ENCODE data around the gene MATCAP1. TPM values are rescaled to one million over a fixed set of nuclear protein-coding genes. Genes with fewer than 3 reads are reported as not detected.

The MATCAP1 gene
- total and polyA plus RNA-seq, 4 donors, result 18.5 to 41.8 (median 26.0) TPM

GRCh38 chr16:67184995-67185650 lies 1.4 kb upstream of the MATCAP1 start:
- peaks cover 0 to 33% (median 12%) of the 10 kb centered on the region in 5 donors for H3K4me1 ChIP-seq (ENCODE audit: control insufficient read depth in 5 of 5, insufficient read depth in 5 of 5, low read length in 5 of 5)

GRCh38 chr16:67184453-67184994 lies 761 bp upstream of the MATCAP1 start:
- TF ChIP-seq, protein P1, sequence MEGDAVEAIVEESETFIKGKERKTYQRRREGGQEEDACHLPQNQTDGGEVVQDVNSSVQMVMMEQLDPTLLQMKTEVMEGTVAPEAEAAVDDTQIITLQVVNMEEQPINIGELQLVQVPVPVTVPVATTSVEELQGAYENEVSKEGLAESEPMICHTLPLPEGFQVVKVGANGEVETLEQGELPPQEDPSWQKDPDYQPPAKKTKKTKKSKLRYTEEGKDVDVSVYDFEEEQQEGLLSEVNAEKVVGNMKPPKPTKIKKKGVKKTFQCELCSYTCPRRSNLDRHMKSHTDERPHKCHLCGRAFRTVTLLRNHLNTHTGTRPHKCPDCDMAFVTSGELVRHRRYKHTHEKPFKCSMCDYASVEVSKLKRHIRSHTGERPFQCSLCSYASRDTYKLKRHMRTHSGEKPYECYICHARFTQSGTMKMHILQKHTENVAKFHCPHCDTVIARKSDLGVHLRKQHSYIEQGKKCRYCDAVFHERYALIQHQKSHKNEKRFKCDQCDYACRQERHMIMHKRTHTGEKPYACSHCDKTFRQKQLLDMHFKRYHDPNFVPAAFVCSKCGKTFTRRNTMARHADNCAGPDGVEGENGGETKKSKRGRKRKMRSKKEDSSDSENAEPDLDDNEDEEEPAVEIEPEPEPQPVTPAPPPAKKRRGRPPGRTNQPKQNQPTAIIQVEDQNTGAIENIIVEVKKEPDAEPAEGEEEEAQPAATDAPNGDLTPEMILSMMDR (IDR thresholded peaks at IDR 0.05; ENCODE audit: control extremely low read depth, extremely low read depth), result no peak
- no peaks in the 10 kb centered on the region for H3K36me3 ChIP-seq (ENCODE audit: control insufficient read depth in 4 of 4, insufficient read depth in 4 of 4, low read length in 4 of 4)
- ATAC-seq (ENCODE audit: insufficient read depth, low FRiP score), result peak; percentile 22
- peak overlapping the region; percentile 92 to 95 for H3K27ac ChIP-seq (ENCODE audit: low read depth in 1 of 2, low read length in 1 of 2)
- 9 to 19% methylated on average over 39 to 59 of the region's 59 CpGs for WGBS, 2 donors
- H3K9me3 ChIP-seq (ENCODE audit: control insufficient read depth in 4 of 4, insufficient read depth in 3 of 4, low read length in 3 of 4), result no peaks in the 10 kb centered on the region
- H3K4me3 ChIP-seq, result peak overlapping the region; percentile 59
- peaks cover 0 to 33% (median 12%) of the 10 kb centered on the region in 5 donors for H3K4me1 ChIP-seq (ENCODE audit: control insufficient read depth in 5 of 5, insufficient read depth in 5 of 5, low read length in 5 of 5)
- no peak for DNase-seq
- H3K27me3 ChIP-seq (ENCODE audit: control insufficient read depth in 3 of 3, insufficient read depth in 3 of 3, low read length in 2 of 3), result no peaks in the 10 kb centered on the region
- H3K9ac ChIP-seq (ENCODE audit: insufficient read depth in 1 of 2, low read length in 2 of 2), result no peak overlapping the region

More at GRCh38 chr16:67184995-67185650, 1.4 kb upstream of the MATCAP1 start:
- H3K9ac ChIP-seq (ENCODE audit: insufficient read depth in 1 of 2, low read length in 2 of 2), result no peak overlapping the region
- TF ChIP-seq, protein P1 (IDR thresholded peaks at IDR 0.05; ENCODE audit: control extremely low read depth, extremely low read depth), result peak; percentile 56
- no peak overlapping the region for H3K27ac ChIP-seq (ENCODE audit: low read depth in 1 of 2, low read length in 1 of 2)
- no peaks in the 10 kb centered on the region for H3K27me3 ChIP-seq (ENCODE audit: control insufficient read depth in 3 of 3, insufficient read depth in 3 of 3, low read length in 2 of 3)
- no peak overlapping the region for H3K4me3 ChIP-seq
- 19 to 21% methylated on average over 43 of the region's 43 CpGs for WGBS, 2 donors
- no peaks in the 10 kb centered on the region for H3K9me3 ChIP-seq (ENCODE audit: control insufficient read depth in 4 of 4, insufficient read depth in 3 of 4, low read length in 3 of 4)
- DNase-seq (peak; percentile 91 to 93 (median 93)), ATAC-seq (ENCODE audit: insufficient read depth, low FRiP score) (peak; percentile 50)
- H3K36me3 ChIP-seq (ENCODE audit: control insufficient read depth in 4 of 4, insufficient read depth in 4 of 4, low read length in 4 of 4), result no peaks in the 10 kb centered on the region

DNA sequence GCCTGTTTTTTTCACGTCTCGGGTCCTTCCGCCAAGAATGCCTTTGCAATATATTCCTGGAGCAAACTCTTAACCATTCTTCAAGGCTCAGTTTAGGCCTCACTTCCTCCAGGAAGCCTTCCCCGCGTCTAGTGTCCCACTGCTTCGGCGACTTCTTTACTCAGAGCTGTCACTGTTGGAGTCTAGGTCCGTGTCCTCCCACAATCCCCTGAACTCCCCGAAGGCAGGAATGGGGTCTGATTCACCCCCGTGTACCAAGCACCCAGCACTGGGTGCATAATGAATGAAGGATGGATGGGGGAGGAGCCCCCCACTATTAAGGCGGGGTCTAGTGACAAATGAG lies 508 bp downstream of the MATCAP1 start:
- no peak for ATAC-seq (ENCODE audit: insufficient read depth, low FRiP score)
- H3K9ac ChIP-seq (ENCODE audit: insufficient read depth in 1 of 2, low read length in 2 of 2), result peak overlapping the region in 1 of 2 donors; percentile 59

More for the DNA sequence above, 508 bp downstream of the MATCAP1 start:
- no peak for DNase-seq
- Histone ChIP-seq H3K27me3 (ENCODE audit: control insufficient read depth in 3 of 3, insufficient read depth in 3 of 3, low read length in 2 of 3) (no peaks in the 10 kb centered on the region), H3K27ac (ENCODE audit: low read depth in 1 of 2, low read length in 1 of 2) (peak overlapping the region in 1 of 2 donors; percentile 61), H3K36me3 (ENCODE audit: control insufficient read depth in 4 of 4, insufficient read depth in 4 of 4, low read length in 4 of 4) (no peaks in the 10 kb centered on the region), H3K4me1 (ENCODE audit: control insufficient read depth in 5 of 5, insufficient read depth in 5 of 5, low read length in 5 of 5) (peaks cover 0 to 41% (median 12%) of the 10 kb centered on the region in 5 donors), H3K4me3 (no peak overlapping the region), H3K9me3 (ENCODE audit: control insufficient read depth in 4 of 4, insufficient read depth in 3 of 4, low read length in 3 of 4) (no peaks in the 10 kb centered on the region)
- WGBS, 2 donors, result 4 to 5% methylated on average over 11 of the region's 11 CpGs
- TF ChIP-seq, protein P1 (IDR thresholded peaks at IDR 0.05; ENCODE audit: control extremely low read depth, extremely low read depth), result no peak
